HG03442 (cell line): Measurements from ENCODE around the gene ARHGEF11.

ENCODE experiments used
- ATAC-seq: cut with Tn5 transposase; IDR thresholded peaks from one replicate; pipeline ENCODE4 v1.9.1; 2021; ENCODE audit warnings: mild to moderate bottlenecking, moderate library complexity; ENCODE audit not compliant: unreplicated experiment

ARHGEF11 gene

GRCh38 chr1:156912861-156913808 is 132.4 kb downstream of the ARHGEF11 start:
- no peak for ATAC-seq

- no peak for ATAC-seq
Measured at GRCh38 chr1:156912310-156912709, 133.2 kb downstream of the ARHGEF11 start.

- ATAC-seq, result no peak
Measured at GRCh38 chr1:156911577-156912298, 133.8 kb downstream of the ARHGEF11 start.

- ATAC-seq, result no peak
Measured at GRCh38 chr1:156910309-156910782, 135.2 kb downstream of the ARHGEF11 start.

- no peak for ATAC-seq
Measured at GRCh38 chr1:156909671-156910070, 135.9 kb downstream of the ARHGEF11 start.

GRCh38 chr1:156908955-156909354 is 136.6 kb downstream of the ARHGEF11 start:
- ATAC-seq, result no peak

GRCh38 chr1:156908541-156908940 is 137.0 kb downstream of the ARHGEF11 start:
- no peak for ATAC-seq

- no peak for ATAC-seq
Measured at GRCh38 chr1:156906206-156906906, 139.2 kb downstream of the ARHGEF11 start.

GRCh38 chr1:156905651-156906050 is 139.9 kb downstream of the ARHGEF11 start:
- ATAC-seq, result no peak

- ATAC-seq, result no peak
Measured at GRCh38 chr1:156905176-156905575, 140.4 kb downstream of the ARHGEF11 start.

- ATAC-seq, result no peak
Measured at GRCh38 chr1:156904187-156904959, 141.2 kb downstream of the ARHGEF11 start.

GRCh38 chr1:156903328-156904091 is 142.0 kb downstream of the ARHGEF11 start:
- no peak for ATAC-seq

- no peak for ATAC-seq
Measured at GRCh38 chr1:156901966-156902915, 143.3 kb downstream of the ARHGEF11 start.

GRCh38 chr1:156901590-156901900 is 144.0 kb downstream of the ARHGEF11 start:
- ATAC-seq, result no peak

GRCh38 chr1:156900896-156901589 is 144.5 kb downstream of the ARHGEF11 start:
- ATAC-seq, result no peak

- no peak for ATAC-seq
Measured at GRCh38 chr1:156899956-156900718, 145.4 kb downstream of the ARHGEF11 start.

GRCh38 chr1:156898971-156899664 is 146.4 kb downstream of the ARHGEF11 start:
- ATAC-seq, result no peak
